Measurements from ENCODE around the gene NOS1. TPM values are rescaled to one million over a fixed set of nuclear protein-coding genes. Genes with fewer than 3 reads are reported as not detected.

The NOS1 gene
- total RNA-seq, 1 donor from 2014 or later, result 0.26 TPM

- FAIRE-seq (no peak), DNase-seq (ENCODE audit: low read depth) (no peak)
- no peak for TF ChIP-seq CTCF (IDR thresholded peaks at IDR 0.05; ENCODE audit: insufficient read depth, low read length, severe bottlenecking)
- Histone ChIP-seq H3K36me3 (ENCODE audit: control insufficient read depth, insufficient read depth, low read length) (no peaks in the 10 kb centered on the region), H3K4me3 (ENCODE audit: low read depth, low read length) (no peak overlapping the region), H3K27me3 (ENCODE audit: control insufficient read depth, insufficient read depth, low read length) (peaks cover 24% of the 10 kb centered on the region)
Observed at GRCh38 chr12:117359029-117359845, 2.2 kb downstream of the NOS1 start.

GRCh38 chr12:117356048-117356447, 5.4 kb downstream of the NOS1 start:
- peak; percentile 75 for DNase-seq (ENCODE audit: low read depth)
- Histone ChIP-seq H3K4me3 (ENCODE audit: low read depth, low read length) (no peak overlapping the region), H3K27me3 (ENCODE audit: control insufficient read depth, insufficient read depth, low read length) (peaks cover 16% of the 10 kb centered on the region), H3K36me3 (ENCODE audit: control insufficient read depth, insufficient read depth, low read length) (no peaks in the 10 kb centered on the region)
- no peak for TF ChIP-seq CTCF (IDR thresholded peaks at IDR 0.05; ENCODE audit: insufficient read depth, low read length, severe bottlenecking)
- no peak for FAIRE-seq

- no peaks in the 10 kb centered on the region for H3K27me3 ChIP-seq (ENCODE audit: control insufficient read depth, insufficient read depth, low read length)
- FAIRE-seq, result no peak
Observed at GRCh38 chr12:117352883-117353282, 8.5 kb downstream of the NOS1 start.

GRCh38 chr12:117352206-117352605, 9.2 kb downstream of the NOS1 start:
- DNase-seq (ENCODE audit: low read depth), result no peak
- FAIRE-seq, result no peak
- H3K36me3 ChIP-seq (ENCODE audit: control insufficient read depth, insufficient read depth, low read length), result no peaks in the 10 kb centered on the region
- H3K27me3 ChIP-seq (ENCODE audit: control insufficient read depth, insufficient read depth, low read length), result no peaks in the 10 kb centered on the region
- no peak overlapping the region for H3K4me3 ChIP-seq (ENCODE audit: low read depth, low read length)
- no peak for TF ChIP-seq CTCF (IDR thresholded peaks at IDR 0.05; ENCODE audit: insufficient read depth, low read length, severe bottlenecking)

More at GRCh38 chr12:117352883-117353282, 8.5 kb downstream of the NOS1 start:
- H3K36me3 ChIP-seq (ENCODE audit: control insufficient read depth, insufficient read depth, low read length), result no peaks in the 10 kb centered on the region
- TF ChIP-seq CTCF (IDR thresholded peaks at IDR 0.05; ENCODE audit: insufficient read depth, low read length, severe bottlenecking), result no peak
- DNase-seq (ENCODE audit: low read depth), result no peak
- no peak overlapping the region for H3K4me3 ChIP-seq (ENCODE audit: low read depth, low read length)

- FAIRE-seq, result peak; percentile 72
- no peaks in the 10 kb centered on the region for H3K27me3 ChIP-seq (ENCODE audit: control insufficient read depth, insufficient read depth, low read length)
- no peak overlapping the region for H3K4me3 ChIP-seq (ENCODE audit: low read depth, low read length)
- TF ChIP-seq CTCF (IDR thresholded peaks at IDR 0.05; ENCODE audit: insufficient read depth, low read length, severe bottlenecking), result no peak
- peak; percentile 84 for DNase-seq (ENCODE audit: low read depth)
- H3K36me3 ChIP-seq (ENCODE audit: control insufficient read depth, insufficient read depth, low read length), result no peaks in the 10 kb centered on the region
Observed at GRCh38 chr12:117350140-117350539, 11.3 kb downstream of the NOS1 start.
